Hepatocyte (in vitro differentiated cells): ENCODE results near the gene TPGS1.
A peak's percentile ranks its signal among the peaks of the same experiment; 100 is the strongest.

Source experiments
- CTCF ChIP-seq: fragments of 200-600 bp; sonication (generic); IDR thresholded peaks from 2 replicates; pipeline ENCODE4 v1.5.1; 2016; ENCODE audit warnings: antibody characterized with exemption, mild to moderate bottlenecking; ENCODE audit not compliant: poor library complexity
- EZH2phosphoT487 ChIP-seq: fragments of 200-600 bp; sonication (generic); IDR thresholded peaks from one replicate; pipeline ENCODE4 v1.6.1; 2018; ENCODE audit warnings: antibody characterized with exemption, mild to moderate bottlenecking, low read depth, moderate library complexity; ENCODE audit not compliant: unreplicated experiment, severe bottlenecking

GRCh38 chr19:480016-480855 is 27.1 kb upstream of the TPGS1 start:
- TF ChIP-seq CTCF (peak; percentile 66), EZH2phosphoT487 (no peak)
